ENCODE measurements around the gene ABCA2.

Gene ABCA2

GRCh38 chr9:137027369-137028262 is at the start of gene ABCA2:
Gene ABCA2, minus strand, starts transcription at chr9:137028237. Its CDS starts 97 bp downstream, at chr9:137028140.
- Histone ChIP-seq H3K9me3 (ENCODE audit: insufficient read depth, low read depth, low read length) (no peaks in the 10 kb centered on the region), H3K4me3 (ENCODE audit: low read length) (peak within 1 kb of the TSS; percentile 62), H3K27me3 (ENCODE audit: insufficient read depth, low read length) (peaks cover 25% of the 10 kb centered on the region), H3K4me1 (ENCODE audit: insufficient read depth, low read length) (no peaks in the 10 kb centered on the region), H3K36me3 (ENCODE audit: insufficient read depth, low read depth, low read length) (no peaks in the 10 kb centered on the region), H3K27ac (ENCODE audit: low read length) (no peak within 1 kb of the TSS), H3K9ac (ENCODE audit: low read depth, low read length) (no peak within 1 kb of the TSS)

GRCh38 chr9:137077010-137077747 is 49.1 kb upstream of the ABCA2 start, which contains the start of gene UAP1L1:
Gene UAP1L1, plus strand, starts transcription at chr9:137077517. Its CDS starts 16 bp downstream, at chr9:137077533.
- no peaks in the 10 kb centered on the region for H3K36me3 ChIP-seq (ENCODE audit: insufficient read depth, low read depth, low read length)
- H3K9me3 ChIP-seq (ENCODE audit: insufficient read depth, low read depth, low read length), result no peaks in the 10 kb centered on the region
- peaks cover 8% of the 10 kb centered on the region; the same call in 1 of the 2 replicates for H3K4me1 ChIP-seq (ENCODE audit: insufficient read depth, low read length)
- peaks cover 62% of the 10 kb centered on the region for H3K27me3 ChIP-seq (ENCODE audit: insufficient read depth, low read length)
- H3K27ac ChIP-seq (ENCODE audit: low read length), result no peak within 1 kb of the TSS
- H3K9ac ChIP-seq (ENCODE audit: low read depth, low read length), result no peak within 1 kb of the TSS
- peak within 1 kb of the TSS; percentile 58 for H3K4me3 ChIP-seq (ENCODE audit: low read length)

- Histone ChIP-seq H3K4me1 (ENCODE audit: insufficient read depth, low read length) (peaks cover 8% of the 10 kb centered on the region; the same call in 1 of the 2 replicates), H3K36me3 (ENCODE audit: insufficient read depth, low read depth, low read length) (no peaks in the 10 kb centered on the region), H3K27ac (ENCODE audit: low read length) (no peak overlapping the region), H3K4me3 (ENCODE audit: low read length) (peak overlapping the region; percentile 48; the same call in 1 of the 2 replicates), H3K9me3 (ENCODE audit: insufficient read depth, low read depth, low read length) (no peaks in the 10 kb centered on the region), H3K9ac (ENCODE audit: low read depth, low read length) (no peak overlapping the region), H3K27me3 (ENCODE audit: insufficient read depth, low read length) (peaks cover 63% of the 10 kb centered on the region)
Measured at GRCh38 chr9:137076636-137077009, 48.6 kb upstream of the ABCA2 start.

- H3K36me3 ChIP-seq (ENCODE audit: insufficient read depth, low read depth, low read length), result no peaks in the 10 kb centered on the region
- H3K4me3 ChIP-seq (ENCODE audit: low read length), result no peak overlapping the region
- H3K9me3 ChIP-seq (ENCODE audit: insufficient read depth, low read depth, low read length), result no peaks in the 10 kb centered on the region
- peaks cover 65% of the 10 kb centered on the region for H3K27me3 ChIP-seq (ENCODE audit: insufficient read depth, low read length)
- H3K9ac ChIP-seq (ENCODE audit: low read depth, low read length), result peak overlapping the region; percentile 55; the same call in 1 of the 2 replicates
- H3K4me1 ChIP-seq (ENCODE audit: insufficient read depth, low read length), result peaks cover 12% of the 10 kb centered on the region
- no peak overlapping the region for H3K27ac ChIP-seq (ENCODE audit: low read length)
Measured at GRCh38 chr9:137075275-137075775, 47.3 kb upstream of the ABCA2 start.

GRCh38 chr9:137074657-137075274 is 46.7 kb upstream of the ABCA2 start:
- Histone ChIP-seq H3K27me3 (ENCODE audit: insufficient read depth, low read length) (peaks cover 59% of the 10 kb centered on the region), H3K4me1 (ENCODE audit: insufficient read depth, low read length) (peaks cover 12% of the 10 kb centered on the region), H3K27ac (ENCODE audit: low read length) (no peak overlapping the region), H3K9ac (ENCODE audit: low read depth, low read length) (peak overlapping the region; percentile 55; the same call in 1 of the 2 replicates), H3K9me3 (ENCODE audit: insufficient read depth, low read depth, low read length) (no peaks in the 10 kb centered on the region), H3K4me3 (ENCODE audit: low read length) (no peak overlapping the region), H3K36me3 (ENCODE audit: insufficient read depth, low read depth, low read length) (no peaks in the 10 kb centered on the region)

GRCh38 chr9:137073992-137074399 is 46.0 kb upstream of the ABCA2 start:
- H3K27me3 ChIP-seq (ENCODE audit: insufficient read depth, low read length), result peaks cover 59% of the 10 kb centered on the region
- H3K27ac ChIP-seq (ENCODE audit: low read length), result no peak overlapping the region
- H3K4me3 ChIP-seq (ENCODE audit: low read length), result no peak overlapping the region
- H3K4me1 ChIP-seq (ENCODE audit: insufficient read depth, low read length), result peaks cover 12% of the 10 kb centered on the region
- no peaks in the 10 kb centered on the region for H3K36me3 ChIP-seq (ENCODE audit: insufficient read depth, low read depth, low read length)
- H3K9ac ChIP-seq (ENCODE audit: low read depth, low read length), result no peak overlapping the region
- no peaks in the 10 kb centered on the region for H3K9me3 ChIP-seq (ENCODE audit: insufficient read depth, low read depth, low read length)

GRCh38 chr9:137071282-137071681 is 43.2 kb upstream of the ABCA2 start:
- no peaks in the 10 kb centered on the region for H3K9me3 ChIP-seq (ENCODE audit: insufficient read depth, low read depth, low read length)
- H3K9ac ChIP-seq (ENCODE audit: low read depth, low read length), result peak overlapping the region; percentile 41; the same call in 1 of the 2 replicates
- peaks cover 12% of the 10 kb centered on the region for H3K4me1 ChIP-seq (ENCODE audit: insufficient read depth, low read length)
- peak overlapping the region; percentile 56 for H3K4me3 ChIP-seq (ENCODE audit: low read length)
- no peaks in the 10 kb centered on the region for H3K36me3 ChIP-seq (ENCODE audit: insufficient read depth, low read depth, low read length)
- peaks cover 37% of the 10 kb centered on the region for H3K27me3 ChIP-seq (ENCODE audit: insufficient read depth, low read length)
- H3K27ac ChIP-seq (ENCODE audit: low read length), result no peak overlapping the region

- H3K27ac ChIP-seq (ENCODE audit: low read length), result no peak overlapping the region
- H3K9me3 ChIP-seq (ENCODE audit: insufficient read depth, low read depth, low read length), result no peaks in the 10 kb centered on the region
- H3K9ac ChIP-seq (ENCODE audit: low read depth, low read length), result peak overlapping the region; percentile 41; the same call in 1 of the 2 replicates
- peaks cover 12% of the 10 kb centered on the region for H3K4me1 ChIP-seq (ENCODE audit: insufficient read depth, low read length)
- no peaks in the 10 kb centered on the region for H3K36me3 ChIP-seq (ENCODE audit: insufficient read depth, low read depth, low read length)
- H3K4me3 ChIP-seq (ENCODE audit: low read length), result peak overlapping the region; percentile 56
- peaks cover 33% of the 10 kb centered on the region for H3K27me3 ChIP-seq (ENCODE audit: insufficient read depth, low read length)
Measured at GRCh38 chr9:137070906-137071275, 42.9 kb upstream of the ABCA2 start.

- Histone ChIP-seq H3K36me3 (ENCODE audit: insufficient read depth, low read depth, low read length) (no peaks in the 10 kb centered on the region), H3K4me3 (ENCODE audit: low read length) (peak within 1 kb of the TSS; percentile 64), H3K27me3 (ENCODE audit: insufficient read depth, low read length) (peaks cover 31% of the 10 kb centered on the region), H3K9ac (ENCODE audit: low read depth, low read length) (peak within 1 kb of the TSS; percentile 41; the same call in 1 of the 2 replicates), H3K9me3 (ENCODE audit: insufficient read depth, low read depth, low read length) (no peaks in the 10 kb centered on the region), H3K27ac (ENCODE audit: low read length) (no peak within 1 kb of the TSS), H3K4me1 (ENCODE audit: insufficient read depth, low read length) (peaks cover 12% of the 10 kb centered on the region)
Measured at GRCh38 chr9:137070201-137070905, 42.3 kb upstream of the ABCA2 start, which contains the start of gene SAPCD2. Gene SAPCD2, minus strand, starts transcription at chr9:137070557. Its CDS starts 97 bp downstream, at chr9:137070460.

- Histone ChIP-seq H3K27me3 (ENCODE audit: insufficient read depth, low read length) (peaks cover 25% of the 10 kb centered on the region), H3K4me1 (ENCODE audit: insufficient read depth, low read length) (peaks cover 4% of the 10 kb centered on the region), H3K9me3 (ENCODE audit: insufficient read depth, low read depth, low read length) (no peaks in the 10 kb centered on the region), H3K9ac (ENCODE audit: low read depth, low read length) (no peak overlapping the region), H3K4me3 (ENCODE audit: low read length) (peak overlapping the region; percentile 64), H3K27ac (ENCODE audit: low read length) (no peak overlapping the region), H3K36me3 (ENCODE audit: insufficient read depth, low read depth, low read length) (no peaks in the 10 kb centered on the region)
Measured at GRCh38 chr9:137069508-137070091, 41.6 kb upstream of the ABCA2 start.

All from iPS-20b (cell line).